ENCODE results near the gene SLC23A3. TPM values are rescaled to one million over a fixed set of nuclear protein-coding genes. Genes with fewer than 3 reads are reported as not detected.
"Not testable (repeated sequence)": the region's sequence is repeated elsewhere in the genome, so short reads cannot be mapped to it uniquely, and the experiment has no call there.

The SLC23A3 gene
- total RNA-seq, 2 experiments from 2014 or later: 1.1 to 2.3 TPM

GRCh38 chr2:219210196-219210885 lies 40.5 kb upstream of the SLC23A3 start:
- intact Hi-C loops (cut with micrococcal nuclease): no loop called here
- no peaks in the 10 kb centered on the region for H3K27me3 Mint-ChIP-seq
- DNase-seq: no peak
- H3K27ac Mint-ChIP-seq: peak overlapping the region; percentile 40
- POLR2A ChIA-PET: no interaction called here
- no peak overlapping the region for H3K4me3 Mint-ChIP-seq
- CTCF ChIA-PET: interaction anchor here (1.0 to 2.4 kb wide), 3 partner anchors 27 to 51 kb away, joined by 3 to 27 read pairs (median 3); partner anchors contain the start of gene NHEJ1
- no peaks in the 10 kb centered on the region for H3K9me3 Mint-ChIP-seq
- H3K4me1 Mint-ChIP-seq (ENCODE audit: low read depth): peaks cover 35% of the 10 kb centered on the region
- peaks cover 15% of the 10 kb centered on the region for H3K36me3 Mint-ChIP-seq

DNA sequence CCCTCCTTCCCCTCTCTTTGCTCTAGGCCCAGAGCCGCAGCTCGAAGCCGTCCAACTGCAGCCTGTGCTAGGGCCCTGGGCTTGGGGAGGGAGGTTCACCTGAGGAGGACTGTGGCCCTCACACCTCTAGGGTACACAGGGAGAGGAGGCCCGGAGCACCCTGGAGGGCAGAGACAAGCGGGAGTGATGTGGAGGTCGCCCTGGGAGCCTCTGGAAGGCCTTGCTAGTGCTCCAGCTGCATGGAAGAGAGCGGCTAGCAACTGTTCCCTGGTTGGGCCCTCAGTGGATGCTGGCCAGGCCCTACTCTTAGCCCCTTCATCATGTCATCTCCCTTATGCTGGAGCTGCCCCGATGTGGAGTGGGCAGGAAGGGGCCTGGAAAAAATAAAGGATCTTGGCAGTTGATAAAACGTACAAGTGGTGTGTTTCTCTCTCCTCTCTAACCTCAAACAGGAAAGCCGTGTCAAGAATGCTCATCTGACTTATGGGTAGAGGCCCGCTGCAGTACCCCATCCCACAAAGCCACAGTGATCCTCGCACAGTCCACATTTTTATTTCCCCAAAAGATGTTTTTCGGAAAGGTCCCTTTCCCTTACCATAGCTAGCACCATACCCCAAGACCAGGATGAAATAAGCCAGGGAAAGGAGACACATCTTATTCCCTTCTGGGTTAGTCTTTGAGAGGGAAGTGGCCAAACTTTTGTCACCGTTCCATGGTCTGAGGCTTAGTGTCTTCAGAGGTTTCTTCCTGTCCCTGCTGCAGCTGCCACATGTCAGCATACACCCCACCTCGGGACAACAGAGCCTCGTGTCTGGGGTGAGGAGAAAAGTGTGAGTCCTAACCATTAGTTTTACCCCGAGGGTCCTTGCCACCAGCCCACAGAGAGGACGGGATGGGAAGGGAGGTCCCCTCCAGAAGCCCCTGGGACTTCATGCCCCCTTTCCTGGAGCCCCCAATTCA lies 39.7 kb upstream of the SLC23A3 start:
- peaks cover 12% of the 10 kb centered on the region for H3K36me3 Mint-ChIP-seq
- POLR2A ChIA-PET: interaction anchor here (0.7 to 2.1 kb wide), 3 partner anchors 9 to 43 kb away, joined by 4 to 13 read pairs (median 6); partner anchors contain the start of genes ABCB6, ANKZF1, ATG9A and TUBA4B
- no peak overlapping the region for H3K4me3 Mint-ChIP-seq
- intact Hi-C loops (cut with micrococcal nuclease): no loop called here
- H3K9me3 Mint-ChIP-seq: peaks cover 3% of the 10 kb centered on the region
- H3K4me1 Mint-ChIP-seq (ENCODE audit: low read depth): peaks cover 35% of the 10 kb centered on the region
- H3K27me3 Mint-ChIP-seq: no peaks in the 10 kb centered on the region
- H3K27ac Mint-ChIP-seq: peak overlapping the region; percentile 68
- CTCF ChIA-PET: interaction anchor here (1.1 to 3.0 kb wide), 4 partner anchors 39 to 229 kb away, joined by 3 to 13 read pairs (median 6); partner anchors contain the start of genes NHEJ1 and SLC23A3
- DNase-seq: no peak

DNA sequence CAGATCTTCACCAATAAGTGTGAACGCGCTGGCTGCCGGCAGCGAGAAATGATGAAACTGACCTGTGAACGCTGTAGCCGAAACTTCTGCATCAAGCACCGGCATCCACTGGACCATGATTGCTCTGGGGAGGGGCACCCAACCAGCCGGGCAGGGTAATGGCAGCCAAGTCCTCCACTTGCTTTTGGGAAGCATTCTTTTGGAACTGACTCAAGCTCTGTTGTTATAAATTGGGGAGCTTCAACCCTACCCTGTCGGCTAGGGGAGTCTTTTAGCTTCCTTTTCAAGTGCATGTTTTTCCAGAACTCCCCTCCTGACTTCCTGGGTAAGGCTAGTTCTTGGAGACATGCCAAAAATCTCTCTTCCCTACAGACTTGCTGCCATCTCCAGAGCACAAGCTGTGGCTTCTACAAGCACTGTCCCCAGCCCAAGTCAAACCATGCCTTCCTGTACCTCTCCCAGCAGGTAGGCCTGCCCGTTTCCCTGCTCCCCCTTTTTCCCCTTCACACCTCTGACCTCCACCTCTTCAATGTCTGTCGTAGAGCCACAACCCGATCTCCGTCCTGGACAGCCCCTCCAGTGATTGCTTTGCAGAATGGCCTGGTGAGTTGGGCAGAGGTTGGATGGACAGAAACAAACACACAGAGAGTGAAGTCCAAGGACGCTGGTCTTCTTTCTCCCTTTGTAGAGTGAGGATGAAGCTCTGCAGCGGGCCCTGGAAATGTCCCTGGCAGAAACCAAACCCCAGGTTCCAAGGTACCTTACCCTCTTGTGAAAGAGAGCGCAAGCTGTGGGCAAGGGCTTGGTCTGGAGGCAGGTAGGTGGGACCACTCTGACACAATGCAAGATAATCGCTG lies 38.3 kb upstream of the SLC23A3 start:
- H3K27me3 Mint-ChIP-seq: no peaks in the 10 kb centered on the region
- ChIA-PET POLR2A (interaction anchor here (1.8 to 2.6 kb wide), 4 partner anchors 8 to 31 kb away, joined by 4 to 26 read pairs (median 10); partner anchors contain the start of genes ABCB6, ANKZF1, ATG9A and CNPPD1), CTCF (interaction anchor here (1.1 to 3.5 kb wide), 5 partner anchors 29 to 228 kb away, joined by 4 to 22 read pairs (median 9); partner anchors contain the start of genes NHEJ1 and SLC23A3)
- peaks cover 35% of the 10 kb centered on the region for H3K4me1 Mint-ChIP-seq (ENCODE audit: low read depth)
- no peak for DNase-seq
- peak overlapping the region; percentile 80 for H3K27ac Mint-ChIP-seq
- H3K4me3 Mint-ChIP-seq: peak overlapping the region; percentile 94
- peaks cover 8% of the 10 kb centered on the region for H3K36me3 Mint-ChIP-seq
- intact Hi-C loops (cut with micrococcal nuclease): loop anchor here (1.0 kb wide), 1 partner anchor 10 kb away; the partner anchor contains the start of gene ABCB6
- peaks cover 5% of the 10 kb centered on the region for H3K9me3 Mint-ChIP-seq

DNA sequence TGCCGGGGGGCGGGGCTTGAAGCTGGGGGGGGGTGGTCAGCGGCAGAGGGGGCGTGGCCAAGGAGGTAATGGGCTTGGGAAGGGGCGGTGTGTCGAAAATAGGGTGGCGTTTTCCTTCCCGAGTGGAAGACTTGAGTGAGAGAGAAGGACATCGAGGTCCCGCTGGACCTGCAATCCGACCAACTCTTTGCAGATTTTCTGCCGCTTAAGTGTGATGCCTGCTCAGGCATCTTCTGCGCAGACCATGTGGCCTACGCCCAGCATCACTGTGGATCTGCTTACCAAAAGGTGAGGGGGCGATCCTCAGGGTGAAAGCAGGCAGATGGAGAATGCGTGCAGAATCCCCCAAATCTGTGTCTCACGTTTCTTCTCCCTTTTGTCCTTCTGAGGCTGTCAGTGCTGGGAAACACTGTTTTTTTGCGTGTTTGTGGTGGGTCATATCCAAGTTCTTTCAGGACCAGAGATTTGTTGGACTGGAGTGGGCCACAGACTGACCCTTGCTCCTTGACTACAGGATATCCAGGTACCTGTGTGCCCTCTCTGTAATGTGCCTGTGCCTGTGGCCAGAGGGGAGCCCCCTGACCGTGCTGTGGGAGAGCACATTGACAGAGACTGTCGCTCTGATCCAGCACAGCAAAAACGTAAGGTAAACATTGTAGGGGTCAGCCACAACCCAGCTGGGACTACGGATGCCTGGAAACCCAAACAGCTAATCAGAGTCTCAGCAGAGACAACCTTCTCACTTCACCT lies 37.5 kb upstream of the SLC23A3 start:
- Mint-ChIP-seq H3K9me3 (peaks cover 5% of the 10 kb centered on the region), H3K36me3 (peaks cover 7% of the 10 kb centered on the region), H3K27ac (peak overlapping the region; percentile 80), H3K27me3 (no peaks in the 10 kb centered on the region), H3K4me1 (ENCODE audit: low read depth) (peaks cover 34% of the 10 kb centered on the region), H3K4me3 (peak overlapping the region; percentile 94)
- ChIA-PET POLR2A (interaction anchor here (1.4 to 2.6 kb wide), 6 partner anchors 9 to 43 kb away, joined by 3 to 26 read pairs (median 6); partner anchors contain the start of genes ANKZF1, ATG9A and CNPPD1), CTCF (interaction anchor here (1.1 to 3.5 kb wide), 7 partner anchors 11 to 88 kb away, joined by 5 to 22 read pairs (median 7); partner anchors contain the start of genes ANKZF1, ATG9A, CNPPD1 and NHEJ1)
- no peak for DNase-seq
- intact Hi-C loops (cut with micrococcal nuclease): loop anchor here (1.0 kb wide), 1 partner anchor 11 kb away; the partner anchor contains the start of gene ABCB6

DNA sequence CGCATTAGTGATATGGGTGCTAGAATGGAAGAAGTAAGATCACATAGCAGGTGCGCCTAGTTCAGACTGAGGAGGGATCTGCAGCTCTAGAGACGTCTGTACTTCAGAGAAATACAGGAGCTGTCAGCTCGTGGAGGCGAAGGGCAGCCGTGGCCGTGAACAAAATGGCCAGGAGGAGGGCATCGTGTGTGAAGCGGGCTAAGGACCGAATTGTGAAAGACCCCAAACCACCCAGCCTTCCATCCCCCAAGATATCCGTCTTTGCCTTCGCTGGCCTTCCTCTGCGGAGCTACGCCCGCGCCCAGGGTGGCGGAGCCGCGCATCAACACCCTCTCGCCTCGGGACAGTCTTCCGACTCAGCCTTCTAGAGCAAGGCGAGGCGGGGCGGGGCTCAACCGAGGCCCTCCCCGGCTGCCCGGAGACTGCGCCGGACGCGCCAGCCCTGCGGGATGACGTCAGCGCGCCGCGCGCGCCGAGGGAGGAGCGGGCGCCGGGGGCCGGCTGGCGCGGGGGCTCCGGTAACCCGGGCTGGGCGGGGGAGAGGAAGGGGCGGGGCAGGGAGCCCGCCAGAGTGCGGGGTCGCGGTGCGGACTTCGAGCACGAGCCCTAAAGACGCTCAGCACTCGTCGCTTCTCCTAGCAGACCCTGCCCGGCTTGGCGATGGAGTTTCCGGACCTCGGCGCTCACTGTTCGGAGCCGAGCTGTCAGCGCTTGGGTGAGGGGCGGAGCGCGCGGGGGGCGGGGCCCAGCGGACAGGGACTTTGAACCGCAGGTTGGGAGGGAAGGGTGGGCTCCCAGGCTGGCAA lies 36.7 kb upstream of the SLC23A3 start, which contains the start of gene ZFAND2B:
Gene ZFAND2B, plus strand, starts transcription at position 455 of the 806 bp plus-strand sequence. Its CDS starts 206 bp downstream, at position 661.
- intact Hi-C loops (cut with micrococcal nuclease): loop anchor here (1.0 kb wide), 8 partner anchors 12 to 547 kb away; partner anchors contain the start of genes ABCB6, ANKZF1, ATG9A and BCS1L
- Mint-ChIP-seq H3K36me3 (peaks cover 3% of the 10 kb centered on the region), H3K27ac (peak within 1 kb of the TSS; percentile 99), H3K4me3 (peak within 1 kb of the TSS; percentile 94), H3K9me3 (peaks cover 5% of the 10 kb centered on the region), H3K27me3 (no peaks in the 10 kb centered on the region), H3K4me1 (ENCODE audit: low read depth) (peaks cover 32% of the 10 kb centered on the region)
- DNase-seq: peak; percentile 95
- CTCF ChIA-PET: interaction anchor here (0.7 to 3.5 kb wide), 16 partner anchors 11 to 226 kb away, joined by 3 to 22 read pairs (median 5); partner anchors contain the start of genes ANKZF1, ATG9A, CNPPD1 and GLB1L
- POLR2A ChIA-PET: interaction anchor here (0.7 to 2.6 kb wide), 13 partner anchors 11 to 88 kb away, joined by 3 to 26 read pairs (median 4); partner anchors contain the start of genes ANKZF1, ATG9A, CNPPD1 and GLB1L

DNA sequence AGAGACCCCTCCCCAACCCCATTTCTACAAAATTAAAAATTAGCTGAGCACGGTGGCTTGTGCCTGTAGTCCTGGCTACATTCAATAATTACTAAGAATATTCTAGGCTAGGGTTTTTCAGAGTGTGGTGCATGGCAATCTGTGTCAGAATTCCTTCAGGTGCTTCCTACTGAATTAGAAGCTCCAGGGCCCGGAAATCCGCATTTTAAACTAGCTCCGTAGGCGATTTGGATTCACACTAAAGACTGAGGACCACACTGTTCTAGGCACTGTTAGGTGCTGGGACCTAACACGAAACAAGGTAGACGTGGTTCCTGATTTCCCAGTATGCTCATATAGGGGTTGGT lies 36.1 kb upstream of the SLC23A3 start:
- H3K4me1 Mint-ChIP-seq (ENCODE audit: low read depth): peaks cover 27% of the 10 kb centered on the region
- ChIA-PET POLR2A (interaction anchor here (0.6 to 2.6 kb wide), 14 partner anchors 12 to 178 kb away, joined by 3 to 26 read pairs (median 4); partner anchors contain the start of genes ANKZF1, ATG9A, CNPPD1 and GLB1L), CTCF (interaction anchor here (1.0 to 3.5 kb wide), 14 partner anchors 12 to 226 kb away, joined by 3 to 22 read pairs (median 5); partner anchors contain the start of genes ANKZF1, ATG9A, CNPPD1 and GLB1L)
- H3K9me3 Mint-ChIP-seq: peaks cover 5% of the 10 kb centered on the region
- peak overlapping the region; percentile 99 for H3K27ac Mint-ChIP-seq
- peak overlapping the region; percentile 94 for H3K4me3 Mint-ChIP-seq
- no peaks in the 10 kb centered on the region for H3K27me3 Mint-ChIP-seq
- no peak for DNase-seq
- peaks cover 4% of the 10 kb centered on the region for H3K36me3 Mint-ChIP-seq
- intact Hi-C loops (cut with micrococcal nuclease): loop anchor here (1.0 kb wide), 7 partner anchors 23 to 547 kb away; partner anchors contain the start of genes ANKZF1, ATG9A, BCS1L and DNAJB2

DNA sequence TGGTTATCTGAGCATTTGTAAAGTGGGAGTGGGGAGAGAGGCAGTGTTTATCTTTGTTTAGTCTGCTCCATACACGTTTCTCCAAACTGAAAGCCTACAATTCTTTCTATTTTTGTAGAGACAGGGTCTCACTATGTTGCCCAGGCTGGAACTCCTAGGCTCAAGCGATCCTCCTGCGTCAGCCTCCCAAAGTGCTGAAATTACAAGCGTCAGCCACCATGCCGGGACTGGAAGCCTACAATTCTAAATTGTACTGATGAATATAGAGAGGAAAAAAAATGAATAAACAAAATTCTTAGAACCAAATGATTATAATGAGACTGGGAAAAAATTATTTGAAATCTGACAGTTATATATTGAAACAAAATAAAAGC lies 35.3 kb upstream of the SLC23A3 start:
- peaks cover 25% of the 10 kb centered on the region for H3K4me1 Mint-ChIP-seq (ENCODE audit: low read depth)
- peak overlapping the region; percentile 94 for H3K4me3 Mint-ChIP-seq
- H3K9me3 Mint-ChIP-seq: peaks cover 5% of the 10 kb centered on the region
- POLR2A ChIA-PET: interaction anchor here (2.0 to 2.6 kb wide), 2 partner anchors 25 to 28 kb away, joined by 16 to 26 read pairs; partner anchors contain the start of genes ANKZF1, ATG9A and CNPPD1
- CTCF ChIA-PET: interaction anchor here (1.0 to 1.6 kb wide), 2 partner anchors 35 to 50 kb away, joined by 3 to 7 read pairs; partner anchors contain the start of gene SLC23A3
- no peaks in the 10 kb centered on the region for H3K27me3 Mint-ChIP-seq
- intact Hi-C loops (cut with micrococcal nuclease): no loop called here
- no peak overlapping the region for H3K27ac Mint-ChIP-seq
- peaks cover 5% of the 10 kb centered on the region for H3K36me3 Mint-ChIP-seq
- no peak for DNase-seq

DNA sequence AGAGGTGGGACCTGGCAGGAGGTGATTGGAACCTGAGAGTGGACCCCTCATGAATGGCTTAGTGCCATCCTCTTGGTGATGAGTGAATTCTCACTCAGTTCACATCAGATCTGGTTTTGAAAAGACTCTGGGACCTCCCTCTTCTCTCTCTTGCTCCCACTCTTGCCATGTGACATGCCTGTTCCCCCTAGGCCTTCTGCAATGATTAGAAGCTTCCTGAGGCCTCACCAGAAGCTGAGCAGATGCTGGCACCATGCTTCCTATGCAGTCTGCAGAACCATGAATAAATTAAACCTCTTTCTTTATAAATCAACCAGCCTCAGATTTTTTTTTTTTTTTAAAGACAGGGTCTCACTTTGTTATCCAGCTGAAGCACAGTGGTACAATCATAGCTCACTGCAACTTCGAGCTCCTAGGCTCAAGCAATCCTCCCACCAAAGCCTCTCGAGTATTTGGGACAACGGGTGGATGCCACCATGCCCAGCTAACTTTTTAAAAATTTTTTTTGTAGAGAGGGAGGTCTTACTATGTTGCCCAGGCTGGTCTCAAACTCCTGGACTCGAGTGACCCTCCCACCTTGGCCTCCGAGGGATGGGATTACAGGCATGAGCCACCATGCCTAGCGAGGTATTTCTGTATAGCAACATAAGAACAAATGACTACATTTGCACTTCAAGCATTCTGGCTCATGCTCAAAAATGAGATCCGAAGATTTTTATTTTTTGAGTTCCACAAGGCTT lies 34.8 kb upstream of the SLC23A3 start:
- intact Hi-C loops (cut with micrococcal nuclease): no loop called here
- DNase-seq: no peak
- Mint-ChIP-seq H3K27me3 (no peaks in the 10 kb centered on the region), H3K27ac (no peak overlapping the region), H3K4me3 (no peak overlapping the region), H3K4me1 (ENCODE audit: low read depth) (peaks cover 25% of the 10 kb centered on the region), H3K36me3 (peaks cover 5% of the 10 kb centered on the region), H3K9me3 (peaks cover 5% of the 10 kb centered on the region)
- POLR2A ChIA-PET: no interaction called here
- CTCF ChIA-PET: interaction anchor here (0.7 kb wide), 1 partner anchor 33 kb away, joined by 3 read pairs; no protein-coding TSS in a partner anchor

DNA sequence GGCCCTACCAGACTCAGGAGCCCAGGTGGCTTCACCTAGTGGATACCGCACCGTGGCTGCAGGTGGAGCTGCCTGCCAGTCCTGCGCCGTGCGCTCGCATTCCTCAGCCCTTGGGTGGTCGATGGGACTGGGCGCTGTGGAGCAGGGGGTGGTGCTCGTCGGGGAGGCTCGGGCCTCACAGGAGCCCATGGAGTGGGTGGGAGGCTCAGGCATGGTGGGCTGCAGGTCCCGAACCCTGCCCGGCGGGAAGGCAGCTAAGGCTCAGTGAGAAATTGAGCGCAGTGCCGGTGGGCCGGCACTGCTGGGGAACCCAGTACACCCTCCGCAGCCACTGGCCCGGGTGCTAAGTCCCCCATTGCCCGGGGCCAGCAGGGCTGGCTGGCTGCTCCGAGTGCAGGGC lies 31.5 kb upstream of the SLC23A3 start:
- intact Hi-C loops (cut with micrococcal nuclease); H3K4me1 Mint-ChIP-seq (ENCODE audit: low read depth); DNase-seq; H3K9me3 Mint-ChIP-seq; H3K27ac Mint-ChIP-seq; H3K27me3 Mint-ChIP-seq; H3K36me3 Mint-ChIP-seq; H3K4me3 Mint-ChIP-seq; POLR2A ChIA-PET: not testable (repeated sequence)
- CTCF ChIA-PET: interaction anchor here (1.7 to 1.8 kb wide), 2 partner anchors 30 to 93 kb away, joined by 6 to 7 read pairs; no protein-coding TSS in a partner anchor
